Measurements from ENCODE around the gene TCF12.
A peak's percentile ranks its signal among the peaks of the same experiment; 100 is the strongest.
"Not testable (repeated sequence)": the region's sequence is repeated elsewhere in the genome, so short reads cannot be mapped to it uniquely, and the experiment has no call there.

Gene TCF12

GRCh38 chr15:57094321-57095257 is 176.1 kb downstream of the TCF12 start:
- H3K4me3 ChIP-seq (ENCODE audit: low read length), result no peak overlapping the region
- TF ChIP-seq CTCF (IDR thresholded peaks at IDR 0.05; ENCODE audit: insufficient read depth, low read depth, low read length, missing control alignments), result no peak
- DNase-seq (ENCODE audit: low read depth), result no peak

GRCh38 chr15:57095896-57096295 is 177.5 kb downstream of the TCF12 start:
- TF ChIP-seq CTCF (IDR thresholded peaks at IDR 0.05; ENCODE audit: insufficient read depth, low read depth, low read length, missing control alignments), result no peak
- no peak overlapping the region for H3K4me3 ChIP-seq (ENCODE audit: low read length)
- DNase-seq (ENCODE audit: low read depth), result no peak

GRCh38 chr15:57097246-57097645 is 178.8 kb downstream of the TCF12 start:
- DNase-seq (ENCODE audit: low read depth), result peak; percentile 59
- no peak for TF ChIP-seq CTCF (IDR thresholded peaks at IDR 0.05; ENCODE audit: insufficient read depth, low read depth, low read length, missing control alignments)
- no peak overlapping the region for H3K4me3 ChIP-seq (ENCODE audit: low read length)

GRCh38 chr15:57097919-57098543 is 179.6 kb downstream of the TCF12 start:
- DNase-seq (ENCODE audit: low read depth), result peak; percentile 59

GRCh38 chr15:57098896-57099295 is 180.5 kb downstream of the TCF12 start:
- TF ChIP-seq CTCF (IDR thresholded peaks at IDR 0.05; ENCODE audit: insufficient read depth, low read depth, low read length, missing control alignments), result no peak
- DNase-seq (ENCODE audit: low read depth), result no peak

More at GRCh38 chr15:57097919-57098543, 179.6 kb downstream of the TCF12 start:
- not testable (repeated sequence) for H3K4me3 ChIP-seq (ENCODE audit: low read length)

GRCh38 chr15:57100136-57100539 is 181.7 kb downstream of the TCF12 start:
- TF ChIP-seq CTCF (IDR thresholded peaks at IDR 0.05; ENCODE audit: insufficient read depth, low read depth, low read length, missing control alignments), result no peak
- no peak for DNase-seq (ENCODE audit: low read depth)
- no peak overlapping the region for H3K4me3 ChIP-seq (ENCODE audit: low read length)

More at GRCh38 chr15:57098896-57099295, 180.5 kb downstream of the TCF12 start:
- H3K4me3 ChIP-seq (ENCODE audit: low read length), result no peak overlapping the region

GRCh38 chr15:57102858-57103257 is 184.4 kb downstream of the TCF12 start:
- no peak for TF ChIP-seq CTCF (IDR thresholded peaks at IDR 0.05; ENCODE audit: insufficient read depth, low read depth, low read length, missing control alignments)
- no peak overlapping the region for H3K4me3 ChIP-seq (ENCODE audit: low read length)
- no peak for DNase-seq (ENCODE audit: low read depth)

Data from epithelial cell of esophagus (primary cell).